NCI-H748 (cell line): ENCODE measurements around the gene L3MBTL3.

Experiments
- DNase-seq: peaks from one replicate; lab custom pipeline; 2025; ENCODE audit not compliant: unreplicated experiment; lab: John Stamatoyannopoulos, UW

Gene L3MBTL3

GRCh38 chr6:130176378-130176777 lies 158.0 kb downstream of the L3MBTL3 start:
- DNase-seq: no peak

GRCh38 chr6:130178692-130179091 lies 160.3 kb downstream of the L3MBTL3 start:
- DNase-seq: no peak

- DNase-seq: no peak
Measured at GRCh38 chr6:130182466-130182865, 164.1 kb downstream of the L3MBTL3 start.

GRCh38 chr6:130183271-130184222 lies 165.2 kb downstream of the L3MBTL3 start:
- DNase-seq: no peak

- DNase-seq: no peak
Measured at GRCh38 chr6:130185658-130186057, 167.3 kb downstream of the L3MBTL3 start.

GRCh38 chr6:130187335-130188206 lies 169.2 kb downstream of the L3MBTL3 start:
- no peak for DNase-seq

- no peak for DNase-seq
Measured at GRCh38 chr6:130188207-130188899, 170.0 kb downstream of the L3MBTL3 start.

GRCh38 chr6:130189531-130190397 lies 171.4 kb downstream of the L3MBTL3 start:
- DNase-seq: no peak
